A673 (cell line): ENCODE results near the gene MAN2A2. TPM values are rescaled to one million over a fixed set of nuclear protein-coding genes. Genes with fewer than 3 reads are reported as not detected.
A peak's percentile ranks its signal among the peaks of the same experiment; 100 is the strongest.

Experiments
- Bru-seq: library from RNA; stranded (reverse); fragments of 400-500 nt; gene quantifications from one replicate; lab custom pipeline; 2021; lab: Mats Ljungman, UMichigan
- BruChase-seq, 2 experiments: library from RNA; stranded (reverse); fragments of 400-500 nt; gene quantifications; one replicate each; lab custom pipeline; 2021; lab: Mats Ljungman, UMichigan
- BruUV-seq: library from RNA; stranded (reverse); fragments of 400-500 nt; replicated peaks from 2 replicates; lab custom pipeline; 2021; lab: Mats Ljungman, UMichigan
- CTCF ChIA-PET: fragments of 300-600 bp; sonication (Branson Sonifier 250); formaldehyde crosslinking; loops from one replicate; lab custom pipeline; 2022; ENCODE audit warnings: antibody characterized with exemption; lab: Charles Lee
- POLR2A ChIA-PET: fragments of 300-600 bp; sonication (Branson Sonifier 250); formaldehyde crosslinking; loops from one replicate; lab custom pipeline; 2022; ENCODE audit warnings: antibody characterized with exemption; ENCODE audit not compliant: low non-redundant PET; lab: Charles Lee
- DNase-seq: peaks from one replicate; pipeline ENCODE4 v3.0.0-alpha.2; 2015; ENCODE audit warnings: low spot score
- H3K27ac ChIP-seq: fragments of 200-600 bp; sonication (generic); 2 replicates; pipeline ENCODE4 v1.5.1; 2016; ENCODE audit warnings: mixed run types, low read depth, mild to moderate bottlenecking, mixed read lengths, antibody characterized with exemption, low read length; ENCODE audit not compliant: poor library complexity, severe bottlenecking
- H3K27me3 ChIP-seq: fragments of 200-600 bp; sonication (generic); replicated peaks from 2 replicates; pipeline ENCODE4 v1.6.1; 2017; ENCODE audit warnings: mixed run types, low read depth, mild to moderate bottlenecking, mixed read lengths, antibody characterized with exemption, low read length; ENCODE audit not compliant: insufficient read depth, poor library complexity
- H3K36me3 ChIP-seq: fragments of 200-600 bp; sonication (generic); 2 replicates; pipeline ENCODE4 v1.6.1; 2016; ENCODE audit warnings: mixed run types, mild to moderate bottlenecking, mixed read lengths, antibody characterized with exemption, low read length; ENCODE audit not compliant: insufficient read depth, poor library complexity, severe bottlenecking
- H3K4me1 ChIP-seq: fragments of 200-600 bp; sonication (generic); 2 replicates; pipeline ENCODE4 v1.6.1; 2017; ENCODE audit warnings: mixed run types, mild to moderate bottlenecking, mixed read lengths, antibody characterized with exemption, low read length; ENCODE audit not compliant: insufficient read depth, poor library complexity, severe bottlenecking
- H3K4me3 ChIP-seq: fragments of 200-600 bp; sonication (generic); 2 replicates; pipeline ENCODE4 v1.5.1; 2016; ENCODE audit warnings: low read depth, mixed run types, mild to moderate bottlenecking, mixed read lengths, low read length; ENCODE audit not compliant: poor library complexity, severe bottlenecking
- H3K9me3 ChIP-seq: fragments of 200-600 bp; sonication (generic); 2 replicates; pipeline ENCODE4 v1.6.1; 2016; ENCODE audit warnings: mixed run types, low read depth, mild to moderate bottlenecking, mixed read lengths, antibody characterized with exemption, low read length; ENCODE audit not compliant: poor library complexity, severe bottlenecking
- EZH2 ChIP-seq: fragments of 200-600 bp; sonication (generic); IDR thresholded peaks from 2 replicates; pipeline ENCODE4 v1.6.1; 2017; ENCODE audit warnings: borderline replicate concordance, low read depth, mild to moderate bottlenecking, mixed read lengths, antibody characterized with exemption, low read length; ENCODE audit not compliant: poor library complexity, severe bottlenecking
- intact Hi-C: fragments of 100-400 bp; cut with micrococcal nuclease; formaldehyde crosslinking; loops from one replicate; pipeline ENCODE4 v1.10.0; 2022; ENCODE audit not compliant: unreplicated experiment
- long read RNA-seq: library from polyadenylated mRNA; stranded (forward); transcript quantifications from one replicate; pipeline ENCODE4 v2.0.0, GENCODE V29; 2022
- total RNA-seq: library from RNA; stranded (reverse); gene quantifications from 2 replicates; pipeline ENCODE4 v1.2.3, GENCODE V29; 2021
- TF ChIP-seq, protein P1 (sequence below): fragments of 300-800, 200-600 bp; sonication (generic); conservative IDR thresholded peaks from 2 replicates; pipeline ENCODE4 v1.5.1; 2017; ENCODE audit warnings: low read depth, mild to moderate bottlenecking, antibody characterized with exemption, low read length, moderate library complexity, mixed read lengths

The MAN2A2 gene
- total RNA-seq (75.7 and 91.3 TPM in 2 replicates), Bru-seq, nascent RNA (percentile 65 among the genes with signal in this experiment), BruChase-seq, experiment 1, labeled RNA remaining after a 2-hour chase (percentile 74 among the genes with signal in this experiment), BruChase-seq, experiment 2, labeled RNA remaining after a 6-hour chase (percentile 85 among the genes with signal in this experiment)
- long read RNA-seq, transcript MAN2A2-212 (4 exons, 623 nt), result major isoform, 21 of 45 reads
- long read RNA-seq, partial matches to known transcripts, result 12 of 45 reads
- long read RNA-seq, other reads (novel, unspliced or antisense), result 12 of 45 reads

DNA sequence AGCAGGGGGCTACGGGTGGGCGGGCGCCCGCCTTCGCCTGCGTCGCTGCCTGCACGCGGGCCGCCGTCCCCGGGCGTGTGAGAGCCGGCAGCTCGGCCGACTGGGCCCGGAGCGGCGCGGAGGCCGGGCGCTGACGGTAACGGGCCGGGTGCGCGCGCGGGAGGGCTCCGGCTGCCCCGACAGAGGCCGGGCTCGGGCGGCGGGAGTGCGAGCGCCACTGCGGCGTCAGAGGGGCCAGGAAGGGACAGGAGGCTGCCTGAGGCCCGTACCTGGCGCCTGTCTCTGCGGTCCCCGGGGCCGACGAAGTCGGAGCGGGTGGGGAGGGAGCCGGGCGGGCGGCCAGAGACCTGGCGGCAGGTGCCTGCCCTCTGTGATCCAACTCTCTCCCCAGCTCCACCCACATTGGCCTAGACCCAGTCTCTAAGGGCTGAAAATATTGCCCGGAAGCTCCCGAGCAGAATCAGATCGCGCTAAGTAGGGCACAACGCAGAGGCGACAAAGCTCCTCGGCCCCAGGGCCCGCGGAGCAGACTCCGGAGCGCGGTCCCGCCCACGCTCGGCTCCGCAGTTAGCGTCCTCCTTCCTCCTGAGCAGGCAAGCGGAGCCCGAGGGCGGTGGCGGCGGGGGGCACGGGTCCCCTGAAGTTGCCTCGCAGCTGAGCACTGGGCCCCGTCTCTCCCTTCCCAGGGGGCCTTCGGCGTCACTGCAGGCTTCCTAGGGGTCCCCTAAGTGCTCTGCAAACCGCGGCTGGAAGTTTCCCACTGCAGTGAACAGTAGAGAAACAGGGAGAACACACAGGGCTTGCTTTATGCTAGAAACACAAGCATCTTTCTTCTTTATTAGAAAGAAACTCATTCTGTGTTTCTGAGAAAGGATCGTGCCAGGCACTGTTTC is at the start of gene MAN2A2:
MAN2A2 (plus strand) TSS at position 463 of the 893 bp plus-strand sequence. CDS start 906 bp downstream, outside the sequence.
- TF ChIP-seq, protein P1, sequence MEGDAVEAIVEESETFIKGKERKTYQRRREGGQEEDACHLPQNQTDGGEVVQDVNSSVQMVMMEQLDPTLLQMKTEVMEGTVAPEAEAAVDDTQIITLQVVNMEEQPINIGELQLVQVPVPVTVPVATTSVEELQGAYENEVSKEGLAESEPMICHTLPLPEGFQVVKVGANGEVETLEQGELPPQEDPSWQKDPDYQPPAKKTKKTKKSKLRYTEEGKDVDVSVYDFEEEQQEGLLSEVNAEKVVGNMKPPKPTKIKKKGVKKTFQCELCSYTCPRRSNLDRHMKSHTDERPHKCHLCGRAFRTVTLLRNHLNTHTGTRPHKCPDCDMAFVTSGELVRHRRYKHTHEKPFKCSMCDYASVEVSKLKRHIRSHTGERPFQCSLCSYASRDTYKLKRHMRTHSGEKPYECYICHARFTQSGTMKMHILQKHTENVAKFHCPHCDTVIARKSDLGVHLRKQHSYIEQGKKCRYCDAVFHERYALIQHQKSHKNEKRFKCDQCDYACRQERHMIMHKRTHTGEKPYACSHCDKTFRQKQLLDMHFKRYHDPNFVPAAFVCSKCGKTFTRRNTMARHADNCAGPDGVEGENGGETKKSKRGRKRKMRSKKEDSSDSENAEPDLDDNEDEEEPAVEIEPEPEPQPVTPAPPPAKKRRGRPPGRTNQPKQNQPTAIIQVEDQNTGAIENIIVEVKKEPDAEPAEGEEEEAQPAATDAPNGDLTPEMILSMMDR, result no peak
- no peak for TF ChIP-seq EZH2
- BruUV-seq, result no TSS peak

DNA sequence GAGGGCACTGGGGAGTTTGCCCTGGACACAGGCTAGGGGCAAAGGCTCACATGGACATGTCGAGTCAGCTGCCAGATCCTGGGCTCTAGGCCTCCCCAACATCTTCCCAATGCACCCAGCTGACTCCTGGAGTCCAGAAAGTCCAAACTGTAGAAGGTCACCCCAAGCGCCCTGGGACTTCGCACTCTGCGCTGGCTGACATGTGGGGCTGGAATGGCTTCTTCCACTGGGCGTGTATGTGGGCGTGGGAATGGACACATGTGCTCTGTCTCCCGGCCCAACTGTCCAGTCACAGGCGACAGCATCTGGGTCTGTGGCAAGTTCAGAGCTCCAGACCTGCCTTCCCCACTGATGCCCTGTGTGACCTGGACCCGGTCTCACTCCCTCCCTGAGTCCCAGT is 48.0 kb upstream of the MAN2A2 start:
- Histone ChIP-seq H3K36me3 (no peaks in the 10 kb centered on the region), H3K27me3 (no peaks in the 10 kb centered on the region), H3K4me3 (no peak overlapping the region), H3K27ac (no peak overlapping the region), H3K4me1 (no peaks in the 10 kb centered on the region), H3K9me3 (no peaks in the 10 kb centered on the region)
- intact Hi-C loops, result no loop called here
- no TSS peak for BruUV-seq
- no peak for DNase-seq
- ChIA-PET POLR2A (interaction anchor here (0.6 kb wide), 1 partner anchor 17 kb away, joined by 5 read pairs; no protein-coding TSS in a partner anchor), CTCF (no interaction called here)
- TF ChIP-seq, protein P1, result no peak
- no peak for TF ChIP-seq EZH2

More for the DNA sequence above, at the start of gene MAN2A2:
- DNase-seq, result peak; percentile 80
- no peaks in the 10 kb centered on the region for H3K27me3 ChIP-seq
- POLR2A ChIA-PET, result interaction anchor here (0.8 kb wide), 1 partner anchor 64 kb away, joined by 8 read pairs; no protein-coding TSS in a partner anchor
- H3K27ac ChIP-seq, result peak within 1 kb of the TSS; percentile 92
- H3K36me3 ChIP-seq, result peaks cover 32% of the 10 kb centered on the region
- intact Hi-C loops, result loop anchor here (2.0 to 10.0 kb wide), 2 partner anchors 28 to 372 kb away; no protein-coding TSS in a partner anchor
- peaks cover 10% of the 10 kb centered on the region for H3K4me1 ChIP-seq
- peak within 1 kb of the TSS; percentile 69 for H3K4me3 ChIP-seq
- no peaks in the 10 kb centered on the region for H3K9me3 ChIP-seq
- CTCF ChIA-PET, result interaction anchor here (0.5 to 2.0 kb wide), 4 partner anchors 29 to 370 kb away, joined by 3 to 11 read pairs (median 7); partner anchors contain the start of gene HDDC3

DNA sequence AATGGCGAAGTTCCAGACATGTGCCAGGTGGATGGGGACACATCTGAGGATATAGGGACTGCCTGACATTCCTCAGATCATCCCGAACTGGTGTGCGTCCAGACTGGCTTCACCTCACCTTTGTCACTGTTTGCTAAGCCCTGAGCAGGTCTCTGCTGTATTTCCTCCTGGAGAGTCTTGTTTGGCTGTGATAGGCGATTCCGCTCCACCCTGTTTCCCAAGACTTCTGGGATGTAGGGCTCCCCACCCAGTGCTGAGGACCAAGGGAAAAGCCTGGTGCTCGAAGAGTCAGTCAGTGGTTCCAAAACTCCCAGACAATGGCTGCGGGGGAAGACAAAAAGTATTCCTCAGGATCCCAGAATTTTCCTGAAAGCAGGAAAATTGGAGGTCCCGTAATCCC is 45.8 kb upstream of the MAN2A2 start:
- TF ChIP-seq EZH2, result no peak
- TF ChIP-seq, protein P1, result no peak
- H3K4me3 ChIP-seq, result no peak overlapping the region
- ChIA-PET POLR2A (no interaction called here), CTCF (no interaction called here)
- no peaks in the 10 kb centered on the region for H3K4me1 ChIP-seq
- no TSS peak for BruUV-seq
- no peak overlapping the region for H3K27ac ChIP-seq
- DNase-seq, result no peak
- intact Hi-C loops, result no loop called here
- no peaks in the 10 kb centered on the region for H3K36me3 ChIP-seq
- H3K27me3 ChIP-seq, result no peaks in the 10 kb centered on the region
- no peaks in the 10 kb centered on the region for H3K9me3 ChIP-seq
